Activated CD8-positive, alpha-beta memory T cell treated with anti-CD3 and anti-CD28 coated beads, Interleukin-2, amount 10 ng/mL, durations not matched to agents 7 days and 5 days (primary cell): ENCODE data around the gene KDM6A. TPM values are rescaled to one million over a fixed set of nuclear protein-coding genes. Genes with fewer than 3 reads are reported as not detected.
"Not testable (repeated sequence)": the region's sequence is repeated elsewhere in the genome, so short reads cannot be mapped to it uniquely, and the experiment has no call there.

Source experiments
- ATAC-seq: fragments of 150-1000 bp; cut with Tn5 transposase; one replicate; pipeline ENCODE4 v1.10.0; 2021; ENCODE audit warnings: moderate library complexity
- CTCF ChIA-PET: fragments of 350-600 bp; sonication (Branson Sonifier 250); formaldehyde crosslinking; loops from one replicate; lab custom pipeline; 2021; ENCODE audit warnings: antibody characterized with exemption; lab: Charles Lee
- DNase-seq: peaks from one replicate; pipeline ENCODE4 v3.0.0-alpha.2; 2020
- H3K27ac Mint-ChIP-seq: one replicate; pipeline ENCODE4 v1.8.0; 2021; ENCODE audit warnings: mild to moderate bottlenecking, mixed read lengths
- H3K27me3 Mint-ChIP-seq: one replicate; pipeline ENCODE4 v1.8.0; 2021; ENCODE audit warnings: mixed read lengths
- H3K36me3 Mint-ChIP-seq: one replicate; pipeline ENCODE4 v1.8.0; 2021; ENCODE audit warnings: mild to moderate bottlenecking, mixed read lengths
- H3K4me1 Mint-ChIP-seq: one replicate; pipeline ENCODE4 v1.8.0; 2021; ENCODE audit warnings: mixed read lengths
- H3K4me3 Mint-ChIP-seq: one replicate; pipeline ENCODE4 v1.8.0; 2021; ENCODE audit warnings: mild to moderate bottlenecking, moderate library complexity, mixed read lengths
- H3K9me3 Mint-ChIP-seq: one replicate; pipeline ENCODE4 v1.8.0; 2022; ENCODE audit warnings: low read depth, mixed read lengths
- total RNA-seq, 2 experiments: library from RNA; stranded (reverse); gene quantifications; one replicate each; pipeline ENCODE4 v1.2.3, GENCODE V29; 2021

Gene KDM6A
- total RNA-seq, 2 experiments from 2014 or later: 25.9 to 33.7 TPM

DNA sequence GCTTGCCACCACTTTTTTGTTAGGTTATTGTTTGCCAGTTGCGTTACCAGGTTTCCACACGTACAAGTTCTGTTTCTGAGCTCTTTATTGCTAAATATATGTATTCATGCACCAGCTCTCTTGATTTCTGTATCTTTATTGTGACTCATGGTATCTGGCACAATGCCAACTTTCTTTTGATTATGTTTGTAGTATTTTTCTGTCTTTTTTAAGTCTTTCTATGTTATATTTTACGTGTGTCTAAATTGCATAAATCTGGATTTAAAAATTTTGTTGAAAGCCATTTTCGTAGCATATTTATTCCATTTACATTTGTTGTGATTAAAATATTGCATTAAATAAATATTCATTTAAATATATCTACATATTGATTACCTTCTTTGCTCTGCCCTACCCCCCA, 73.8 kb downstream of the KDM6A start:
- DNase-seq: no peak
- no peak for ATAC-seq
- H3K9me3 Mint-ChIP-seq: no peaks in the 10 kb centered on the region
- CTCF ChIA-PET: no interaction called here
- no peak overlapping the region for H3K27ac Mint-ChIP-seq
- no peak overlapping the region for H3K4me3 Mint-ChIP-seq
- peaks cover 18% of the 10 kb centered on the region for H3K36me3 Mint-ChIP-seq
- H3K4me1 Mint-ChIP-seq: peaks cover 7% of the 10 kb centered on the region
- no peaks in the 10 kb centered on the region for H3K27me3 Mint-ChIP-seq

DNA sequence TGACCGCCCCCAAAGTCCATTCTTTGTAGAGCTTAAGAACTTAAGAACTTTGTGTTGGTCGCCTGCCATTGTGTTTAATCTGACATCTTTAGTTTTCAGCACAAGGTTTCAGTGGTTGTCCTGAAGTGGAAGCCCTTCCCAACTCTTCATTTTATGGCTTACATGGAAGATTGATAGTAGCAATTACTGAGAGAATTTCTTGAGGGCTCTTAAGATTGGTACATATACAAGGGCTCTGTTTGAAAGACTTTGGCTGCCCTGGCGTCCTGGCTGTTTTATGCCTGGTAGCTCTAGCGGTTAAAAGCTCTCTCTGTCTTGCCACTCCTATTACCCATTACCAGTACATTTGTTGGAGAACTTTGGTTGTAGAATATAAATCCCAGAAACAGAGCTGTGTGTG, 75.0 kb downstream of the KDM6A start:
- H3K36me3 Mint-ChIP-seq: peaks cover 19% of the 10 kb centered on the region
- no peak overlapping the region for H3K27ac Mint-ChIP-seq
- no peaks in the 10 kb centered on the region for H3K27me3 Mint-ChIP-seq
- no peaks in the 10 kb centered on the region for H3K9me3 Mint-ChIP-seq
- peaks cover 9% of the 10 kb centered on the region for H3K4me1 Mint-ChIP-seq
- CTCF ChIA-PET: no interaction called here
- no peak overlapping the region for H3K4me3 Mint-ChIP-seq
- ATAC-seq (no peak), DNase-seq (no peak)

- Mint-ChIP-seq H3K27me3 (no peaks in the 10 kb centered on the region), H3K9me3 (no peaks in the 10 kb centered on the region), H3K27ac (no peak overlapping the region), H3K4me3 (no peak overlapping the region), H3K36me3 (peaks cover 19% of the 10 kb centered on the region), H3K4me1 (peaks cover 9% of the 10 kb centered on the region)
- DNase-seq (no peak), ATAC-seq (no peak)
- CTCF ChIA-PET: no interaction called here
Observed at GRCh38 chrX:44948406-44948805, 75.4 kb downstream of the KDM6A start.

DNA sequence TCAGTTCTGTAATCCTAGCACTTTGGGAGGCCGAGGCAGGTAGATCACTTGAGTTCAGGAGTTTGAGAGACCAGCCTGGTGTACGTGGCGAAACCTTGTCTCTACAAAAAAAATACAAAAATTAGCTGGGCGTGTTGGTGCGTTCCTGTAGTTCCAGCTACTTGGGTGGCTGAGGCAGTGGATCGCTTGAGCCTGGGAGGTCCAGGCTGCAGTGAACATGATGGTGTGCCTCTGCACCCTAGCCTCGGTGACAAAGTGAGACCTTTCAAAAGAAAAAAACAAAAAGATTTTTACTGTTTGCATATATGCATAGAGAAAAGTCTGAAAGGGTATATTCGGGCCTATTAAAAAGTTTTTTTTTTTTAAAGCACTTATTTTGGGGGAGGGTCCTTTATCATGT, 76.1 kb downstream of the KDM6A start:
- DNase-seq (no peak), ATAC-seq (no peak)
- no peak overlapping the region for H3K27ac Mint-ChIP-seq
- H3K4me1 Mint-ChIP-seq: peaks cover 9% of the 10 kb centered on the region
- H3K36me3 Mint-ChIP-seq: peaks cover 19% of the 10 kb centered on the region
- no peaks in the 10 kb centered on the region for H3K27me3 Mint-ChIP-seq
- CTCF ChIA-PET: no interaction called here
- no peak overlapping the region for H3K4me3 Mint-ChIP-seq
- no peaks in the 10 kb centered on the region for H3K9me3 Mint-ChIP-seq

DNA sequence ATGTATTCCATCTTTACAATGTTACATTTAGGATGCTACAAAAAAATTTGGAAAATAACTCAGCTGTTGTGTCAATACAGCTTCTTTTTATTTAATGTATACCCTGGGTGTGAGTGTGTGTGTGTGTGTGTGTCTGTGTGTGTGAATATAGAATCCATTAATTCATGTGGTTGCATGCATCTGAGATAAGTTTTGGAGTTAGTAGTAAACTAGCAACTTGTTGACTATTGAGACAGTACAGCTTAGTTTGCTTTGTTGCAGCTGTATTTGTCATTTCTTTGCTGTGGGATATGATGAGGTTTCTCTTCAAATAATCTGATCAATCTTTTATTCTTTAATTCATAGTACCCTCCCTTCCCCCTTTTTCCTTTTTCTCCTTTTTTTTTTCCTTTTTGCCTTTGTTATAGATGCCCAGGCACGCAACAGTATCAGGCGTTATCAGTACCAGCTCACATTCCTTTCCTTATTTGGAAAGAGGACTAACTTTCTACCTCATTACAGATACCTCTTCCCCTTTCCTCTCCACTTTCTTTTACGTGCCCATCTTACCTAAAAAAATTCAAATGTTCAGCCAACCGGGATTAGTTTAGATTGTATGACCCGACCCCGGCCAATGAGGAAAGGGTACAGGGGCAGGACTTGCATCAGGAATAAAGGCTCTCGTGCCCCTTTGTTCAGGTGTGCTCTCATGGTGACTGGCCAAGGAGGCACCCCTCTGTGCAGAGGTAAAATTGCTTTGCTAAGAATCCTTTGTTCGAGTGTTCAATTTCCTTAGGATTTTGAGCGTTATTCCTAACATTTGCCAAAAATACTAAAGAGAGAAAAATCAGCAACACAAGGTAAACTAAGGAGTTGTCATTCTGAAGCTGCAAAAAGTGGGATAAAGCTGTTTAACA, 77.7 kb downstream of the KDM6A start:
- H3K27me3 Mint-ChIP-seq, H3K27ac Mint-ChIP-seq, H3K36me3 Mint-ChIP-seq, H3K4me1 Mint-ChIP-seq, DNase-seq, H3K9me3 Mint-ChIP-seq, H3K4me3 Mint-ChIP-seq, CTCF ChIA-PET, ATAC-seq: not testable (repeated sequence)

GRCh38 chrX:44951572-44952067, 78.6 kb downstream of the KDM6A start:
- ATAC-seq (no peak), DNase-seq (no peak)
- peaks cover 9% of the 10 kb centered on the region for H3K4me1 Mint-ChIP-seq
- no peaks in the 10 kb centered on the region for H3K9me3 Mint-ChIP-seq
- peaks cover 8% of the 10 kb centered on the region for H3K36me3 Mint-ChIP-seq
- H3K27ac Mint-ChIP-seq: no peak overlapping the region
- no peaks in the 10 kb centered on the region for H3K27me3 Mint-ChIP-seq
- CTCF ChIA-PET: no interaction called here
- no peak overlapping the region for H3K4me3 Mint-ChIP-seq

DNA sequence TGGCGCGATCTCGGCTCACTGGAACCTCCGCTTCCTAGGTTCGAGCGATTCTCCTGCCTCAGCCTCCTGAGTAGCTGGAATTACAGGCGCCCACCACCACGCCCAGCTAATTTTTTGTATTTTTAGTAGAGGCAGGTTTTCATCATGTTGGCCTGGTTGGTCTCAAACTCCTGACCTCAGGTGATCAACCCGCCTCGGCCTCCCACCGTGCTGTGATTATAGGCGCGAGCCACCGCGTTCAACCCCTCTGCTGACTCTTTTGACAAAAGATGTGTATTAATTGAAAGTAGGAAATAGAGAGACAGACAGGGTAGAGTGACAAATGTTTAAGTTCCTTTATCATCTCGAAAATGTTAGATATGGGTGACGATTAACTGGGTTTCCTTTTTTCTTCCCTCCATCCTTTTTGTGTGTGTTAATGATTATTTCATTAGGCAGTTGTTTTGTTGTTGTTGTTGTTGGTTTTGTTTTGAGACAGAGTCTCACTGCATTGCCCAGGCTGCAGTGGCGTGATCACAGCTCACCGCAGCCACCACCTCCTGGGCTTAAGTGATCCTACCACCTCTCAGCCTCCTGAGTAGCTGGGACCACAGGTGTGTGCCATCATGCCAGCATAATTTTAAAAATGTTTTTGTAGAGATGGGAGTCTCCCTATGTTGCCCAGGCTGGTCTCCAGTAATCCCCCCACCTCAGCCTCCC, 79.5 kb downstream of the KDM6A start:
- no peak for DNase-seq
- Mint-ChIP-seq H3K4me1 (peaks cover 9% of the 10 kb centered on the region), H3K27me3 (no peaks in the 10 kb centered on the region), H3K36me3 (peaks cover 6% of the 10 kb centered on the region), H3K4me3 (no peak overlapping the region), H3K9me3 (no peaks in the 10 kb centered on the region), H3K27ac (no peak overlapping the region)
- ATAC-seq: no peak
- CTCF ChIA-PET: no interaction called here

DNA sequence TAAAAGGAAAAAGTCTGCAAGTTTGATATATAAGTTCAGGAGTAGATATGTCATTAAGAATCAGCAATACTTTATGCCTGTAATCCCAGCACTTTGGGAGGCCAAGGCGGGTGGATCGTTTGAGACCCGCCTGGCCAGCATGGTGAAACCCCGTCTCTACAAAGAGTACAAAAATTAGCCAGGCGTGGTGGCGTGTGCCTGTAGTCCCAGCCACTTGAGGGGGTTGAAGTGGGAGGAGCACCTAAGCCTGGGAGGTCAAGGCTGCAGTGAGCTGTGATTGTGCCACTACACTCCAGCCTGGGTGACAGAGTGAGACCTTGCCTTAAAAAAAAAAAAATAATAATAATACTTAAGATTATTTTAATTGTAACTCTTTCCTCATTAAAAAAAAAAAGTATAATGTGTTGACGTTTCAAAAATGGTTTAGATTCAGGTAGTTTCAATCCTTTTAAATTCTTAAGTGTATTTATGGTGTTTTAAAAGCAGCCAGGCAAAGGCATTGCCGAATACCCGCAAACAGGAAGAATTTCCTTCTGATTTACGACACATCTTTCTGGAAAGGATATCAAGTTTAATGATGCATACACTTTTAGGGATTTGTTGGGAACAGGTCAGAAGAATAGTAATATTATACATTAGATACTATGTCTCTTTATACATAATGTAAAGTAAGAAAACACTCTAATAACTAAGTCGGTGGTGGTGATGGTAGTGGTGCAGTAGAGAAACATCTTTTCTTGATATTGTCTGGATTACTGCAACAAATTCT, 80.9 kb downstream of the KDM6A start:
- H3K4me3 Mint-ChIP-seq: no peak overlapping the region
- H3K27me3 Mint-ChIP-seq: no peaks in the 10 kb centered on the region
- CTCF ChIA-PET: no interaction called here
- H3K27ac Mint-ChIP-seq: no peak overlapping the region
- ATAC-seq (no peak), DNase-seq (no peak)
- H3K4me1 Mint-ChIP-seq: peaks cover 3% of the 10 kb centered on the region
- H3K36me3 Mint-ChIP-seq: peaks cover 6% of the 10 kb centered on the region
- no peaks in the 10 kb centered on the region for H3K9me3 Mint-ChIP-seq

DNA sequence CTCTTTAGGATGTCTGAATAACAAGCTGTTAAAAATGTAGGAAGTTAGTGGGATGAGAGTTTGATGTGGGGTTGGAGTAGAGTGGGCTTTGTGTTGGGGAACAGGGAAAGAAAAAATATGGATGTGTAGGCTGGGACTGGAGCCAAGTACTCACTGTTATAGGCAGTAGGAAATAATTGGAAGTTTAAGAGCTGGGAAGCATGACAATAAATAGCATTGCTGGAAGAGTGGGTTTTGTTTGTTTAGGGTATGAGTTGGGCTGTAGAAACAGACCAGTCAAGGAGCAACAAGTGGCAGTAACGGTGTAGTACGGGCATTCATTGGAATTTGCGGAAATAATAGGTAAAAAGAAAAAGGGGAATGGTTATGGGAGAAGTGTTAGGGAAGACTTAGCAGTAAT, 81.6 kb downstream of the KDM6A start:
- Mint-ChIP-seq H3K36me3 (peaks cover 6% of the 10 kb centered on the region), H3K27me3 (no peaks in the 10 kb centered on the region), H3K9me3 (no peaks in the 10 kb centered on the region), H3K4me3 (no peak overlapping the region), H3K4me1 (peaks cover 3% of the 10 kb centered on the region), H3K27ac (no peak overlapping the region)
- DNase-seq (no peak), ATAC-seq (no peak)
- CTCF ChIA-PET: no interaction called here

- no peaks in the 10 kb centered on the region for H3K9me3 Mint-ChIP-seq
- DNase-seq: no peak
Observed at GRCh38 chrX:44957848-44958247, 84.9 kb downstream of the KDM6A start.

GRCh38 chrX:44958480-44958879, 85.5 kb downstream of the KDM6A start:
- H3K36me3 Mint-ChIP-seq: peaks cover 11% of the 10 kb centered on the region
- CTCF ChIA-PET: no interaction called here

More at GRCh38 chrX:44957848-44958247, 84.9 kb downstream of the KDM6A start:
- no peaks in the 10 kb centered on the region for H3K27me3 Mint-ChIP-seq
- peaks cover 13% of the 10 kb centered on the region for H3K4me1 Mint-ChIP-seq
- no peak for ATAC-seq
- no peak overlapping the region for H3K27ac Mint-ChIP-seq
- H3K36me3 Mint-ChIP-seq: peaks cover 6% of the 10 kb centered on the region
- H3K4me3 Mint-ChIP-seq: no peak overlapping the region
- CTCF ChIA-PET: interaction anchor here (1.0 kb wide), 1 partner anchor 10 kb away, joined by 3 read pairs; no protein-coding TSS in a partner anchor

DNA sequence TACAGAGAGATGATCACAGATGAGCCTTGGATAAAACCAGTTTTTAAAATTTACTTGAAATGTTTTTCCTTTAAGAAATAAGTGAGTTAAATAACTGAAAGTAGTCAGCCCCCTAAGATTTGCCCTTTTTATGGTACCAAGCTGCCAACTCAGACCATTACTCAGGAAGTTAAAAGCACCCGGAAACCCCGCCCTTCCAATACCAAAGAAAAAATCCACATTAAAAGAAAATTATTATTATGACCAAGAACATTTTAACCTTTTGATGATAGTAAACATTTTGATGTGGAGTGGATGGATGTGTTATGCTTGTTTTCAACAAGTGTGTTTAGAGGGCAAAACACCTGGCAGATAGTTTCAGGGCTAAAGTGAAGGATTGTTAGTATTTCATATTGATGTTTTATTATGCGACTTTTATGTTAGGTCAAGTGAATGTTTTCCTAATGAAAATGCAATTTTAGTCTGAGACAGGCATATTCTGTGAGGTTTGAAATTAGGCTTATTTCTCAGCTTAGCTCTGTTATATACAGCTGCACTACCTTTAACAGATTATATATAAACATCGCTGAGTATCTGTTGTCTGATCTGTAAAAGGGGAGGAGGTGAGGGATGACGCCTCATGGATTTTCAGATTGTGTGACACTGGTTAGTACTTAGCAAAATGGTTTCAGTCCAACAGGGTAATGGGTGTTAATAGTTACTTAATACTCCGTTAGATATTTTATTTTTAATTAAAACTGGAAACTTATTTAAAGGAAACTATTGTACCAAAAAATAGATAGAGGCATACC, 89.0 kb downstream of the KDM6A start:
- Mint-ChIP-seq H3K27me3 (no peaks in the 10 kb centered on the region), H3K9me3 (no peaks in the 10 kb centered on the region), H3K36me3 (peaks cover 19% of the 10 kb centered on the region), H3K4me3 (no peak overlapping the region), H3K4me1 (peaks cover 20% of the 10 kb centered on the region), H3K27ac (no peak overlapping the region)
- ATAC-seq (no peak), DNase-seq (no peak)
- CTCF ChIA-PET: no interaction called here

More at GRCh38 chrX:44958480-44958879, 85.5 kb downstream of the KDM6A start:
- Mint-ChIP-seq H3K4me1 (peaks cover 13% of the 10 kb centered on the region), H3K27ac (no peak overlapping the region), H3K27me3 (no peaks in the 10 kb centered on the region), H3K4me3 (no peak overlapping the region), H3K9me3 (no peaks in the 10 kb centered on the region)
- ATAC-seq (no peak), DNase-seq (no peak)

DNA sequence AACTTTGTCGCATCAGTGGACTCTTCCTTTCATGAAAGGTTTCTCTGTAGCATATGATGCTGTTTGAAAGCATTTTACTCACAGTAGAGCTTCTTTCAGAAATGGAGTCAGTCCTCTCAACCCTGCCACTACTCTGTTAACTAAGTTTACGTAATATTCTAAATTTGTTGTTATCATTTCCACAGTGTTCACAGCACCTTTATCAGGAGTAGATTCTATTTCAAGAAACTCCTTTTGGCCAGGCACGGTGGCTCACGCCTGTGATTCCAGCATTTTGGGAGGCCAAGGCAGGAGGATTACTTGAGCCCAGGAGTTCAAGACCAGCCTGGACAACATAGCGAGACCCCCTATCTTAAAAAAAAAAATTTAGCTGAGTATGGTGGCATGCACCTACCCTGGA, 90.0 kb downstream of the KDM6A start:
- H3K4me1 Mint-ChIP-seq: peaks cover 29% of the 10 kb centered on the region
- no peaks in the 10 kb centered on the region for H3K27me3 Mint-ChIP-seq
- no peak overlapping the region for H3K27ac Mint-ChIP-seq
- H3K36me3 Mint-ChIP-seq: peaks cover 22% of the 10 kb centered on the region
- DNase-seq: no peak
- no peaks in the 10 kb centered on the region for H3K9me3 Mint-ChIP-seq
- CTCF ChIA-PET: no interaction called here
- no peak for ATAC-seq
- H3K4me3 Mint-ChIP-seq: no peak overlapping the region
